Inflammatory macrophage treated with lipopolysaccharide for 1 hour (primary cell): ENCODE data around the gene HMCN2.

ENCODE experiments used
- DNase-seq, 2 donors: peaks; one replicate each; pipeline ENCODE4 v3.0.0-alpha.2; 2020 to 2022

The HMCN2 gene

GRCh38 chr9:130458027-130458803, 192.7 kb downstream of the HMCN2 start:
- DNase-seq = no peak

GRCh38 chr9:130458804-130459067, 193.2 kb downstream of the HMCN2 start:
- DNase-seq = no peak

GRCh38 chr9:130459151-130459550, 193.6 kb downstream of the HMCN2 start:
- DNase-seq = no peak

- no peak for DNase-seq
Observed at GRCh38 chr9:130459941-130460669, 194.5 kb downstream of the HMCN2 start.

- DNase-seq = peak; percentile 6 to 80
Observed at GRCh38 chr9:130461218-130461630, 195.7 kb downstream of the HMCN2 start.

GRCh38 chr9:130461731-130462130, 196.2 kb downstream of the HMCN2 start:
- DNase-seq = no peak

- no peak for DNase-seq
Observed at GRCh38 chr9:130462685-130463540, 197.4 kb downstream of the HMCN2 start.

GRCh38 chr9:130463763-130464745, 198.5 kb downstream of the HMCN2 start:
- no peak for DNase-seq

GRCh38 chr9:130465383-130466096, 200.0 kb downstream of the HMCN2 start:
- DNase-seq = no peak

- DNase-seq = no peak
Observed at GRCh38 chr9:130466537-130467217, 201.1 kb downstream of the HMCN2 start.

- DNase-seq = no peak
Observed at GRCh38 chr9:130467316-130467715, 201.8 kb downstream of the HMCN2 start.

- no peak for DNase-seq
Observed at GRCh38 chr9:130468566-130468965, 203.0 kb downstream of the HMCN2 start.

GRCh38 chr9:130470269-130470668, 204.7 kb downstream of the HMCN2 start:
- DNase-seq = no peak

GRCh38 chr9:130470950-130471349, 205.4 kb downstream of the HMCN2 start:
- DNase-seq = no peak

GRCh38 chr9:130471411-130472183, 206.0 kb downstream of the HMCN2 start:
- no peak for DNase-seq

GRCh38 chr9:130472184-130472705, 206.7 kb downstream of the HMCN2 start:
- DNase-seq = no peak

GRCh38 chr9:130473009-130473408, 207.4 kb downstream of the HMCN2 start:
- no peak for DNase-seq

- no peak for DNase-seq
Observed at GRCh38 chr9:130473566-130473965, 208.0 kb downstream of the HMCN2 start.

GRCh38 chr9:130474106-130474505, 208.5 kb downstream of the HMCN2 start:
- no peak for DNase-seq

- DNase-seq = no peak
Observed at GRCh38 chr9:130476151-130476730, 210.7 kb downstream of the HMCN2 start.
